Measurements from ENCODE around the gene HTR3E.
A peak's percentile ranks its signal among the peaks of the same experiment; 100 is the strongest.

HTR3E gene

DNA sequence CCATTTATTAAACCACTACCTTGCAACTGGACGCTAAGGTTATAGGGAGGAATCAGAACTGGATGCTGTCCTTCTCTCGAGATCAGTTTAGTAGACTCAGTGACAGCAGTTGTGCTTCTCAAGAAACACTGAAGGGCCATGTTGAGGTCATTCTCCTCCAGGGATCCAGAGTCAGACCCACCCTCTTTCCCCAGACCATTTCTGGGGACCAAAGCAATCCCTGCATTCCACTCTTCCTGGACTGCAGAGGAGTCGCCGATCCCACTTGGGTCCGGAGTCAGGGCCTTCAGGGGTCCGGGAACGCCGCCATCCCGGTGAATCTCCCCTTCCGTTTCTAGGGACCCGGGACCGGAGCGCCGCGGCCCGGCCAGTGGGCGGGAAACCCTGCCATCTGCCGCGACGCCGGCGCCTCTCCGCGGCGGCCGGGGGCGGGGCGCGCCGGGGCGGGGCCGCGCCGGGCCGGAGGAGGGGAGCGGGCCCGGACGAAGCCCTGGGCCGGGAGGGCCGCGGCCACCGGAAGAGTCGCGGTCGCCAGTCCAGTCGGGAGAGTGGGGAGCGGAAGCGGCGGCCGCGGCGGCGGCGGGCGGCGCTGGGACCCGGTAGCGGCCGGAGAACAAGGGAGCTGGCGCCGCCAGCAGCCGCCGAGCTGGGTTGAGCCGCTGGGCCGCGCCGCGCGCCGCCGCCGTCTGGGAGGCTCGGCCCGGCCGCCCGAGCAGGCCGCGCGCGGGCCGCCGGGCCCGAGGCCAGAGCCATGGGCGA is 58.2 kb downstream of the HTR3E start, which contains the start of gene DVL3:
TSS of gene DVL3 (plus strand) at position 493 of the 759 bp plus-strand sequence. CDS start at position 752, 259 bp downstream.
- TF ChIP-seq, protein P1, sequence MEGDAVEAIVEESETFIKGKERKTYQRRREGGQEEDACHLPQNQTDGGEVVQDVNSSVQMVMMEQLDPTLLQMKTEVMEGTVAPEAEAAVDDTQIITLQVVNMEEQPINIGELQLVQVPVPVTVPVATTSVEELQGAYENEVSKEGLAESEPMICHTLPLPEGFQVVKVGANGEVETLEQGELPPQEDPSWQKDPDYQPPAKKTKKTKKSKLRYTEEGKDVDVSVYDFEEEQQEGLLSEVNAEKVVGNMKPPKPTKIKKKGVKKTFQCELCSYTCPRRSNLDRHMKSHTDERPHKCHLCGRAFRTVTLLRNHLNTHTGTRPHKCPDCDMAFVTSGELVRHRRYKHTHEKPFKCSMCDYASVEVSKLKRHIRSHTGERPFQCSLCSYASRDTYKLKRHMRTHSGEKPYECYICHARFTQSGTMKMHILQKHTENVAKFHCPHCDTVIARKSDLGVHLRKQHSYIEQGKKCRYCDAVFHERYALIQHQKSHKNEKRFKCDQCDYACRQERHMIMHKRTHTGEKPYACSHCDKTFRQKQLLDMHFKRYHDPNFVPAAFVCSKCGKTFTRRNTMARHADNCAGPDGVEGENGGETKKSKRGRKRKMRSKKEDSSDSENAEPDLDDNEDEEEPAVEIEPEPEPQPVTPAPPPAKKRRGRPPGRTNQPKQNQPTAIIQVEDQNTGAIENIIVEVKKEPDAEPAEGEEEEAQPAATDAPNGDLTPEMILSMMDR (IDR thresholded peaks at IDR 0.05; ENCODE audit: borderline replicate concordance, insufficient read depth, low read depth, low read length): no peak
- H3K4me3 ChIP-seq (ENCODE audit: low read depth, low read length): peak within 1 kb of the TSS; percentile 87

DNA sequence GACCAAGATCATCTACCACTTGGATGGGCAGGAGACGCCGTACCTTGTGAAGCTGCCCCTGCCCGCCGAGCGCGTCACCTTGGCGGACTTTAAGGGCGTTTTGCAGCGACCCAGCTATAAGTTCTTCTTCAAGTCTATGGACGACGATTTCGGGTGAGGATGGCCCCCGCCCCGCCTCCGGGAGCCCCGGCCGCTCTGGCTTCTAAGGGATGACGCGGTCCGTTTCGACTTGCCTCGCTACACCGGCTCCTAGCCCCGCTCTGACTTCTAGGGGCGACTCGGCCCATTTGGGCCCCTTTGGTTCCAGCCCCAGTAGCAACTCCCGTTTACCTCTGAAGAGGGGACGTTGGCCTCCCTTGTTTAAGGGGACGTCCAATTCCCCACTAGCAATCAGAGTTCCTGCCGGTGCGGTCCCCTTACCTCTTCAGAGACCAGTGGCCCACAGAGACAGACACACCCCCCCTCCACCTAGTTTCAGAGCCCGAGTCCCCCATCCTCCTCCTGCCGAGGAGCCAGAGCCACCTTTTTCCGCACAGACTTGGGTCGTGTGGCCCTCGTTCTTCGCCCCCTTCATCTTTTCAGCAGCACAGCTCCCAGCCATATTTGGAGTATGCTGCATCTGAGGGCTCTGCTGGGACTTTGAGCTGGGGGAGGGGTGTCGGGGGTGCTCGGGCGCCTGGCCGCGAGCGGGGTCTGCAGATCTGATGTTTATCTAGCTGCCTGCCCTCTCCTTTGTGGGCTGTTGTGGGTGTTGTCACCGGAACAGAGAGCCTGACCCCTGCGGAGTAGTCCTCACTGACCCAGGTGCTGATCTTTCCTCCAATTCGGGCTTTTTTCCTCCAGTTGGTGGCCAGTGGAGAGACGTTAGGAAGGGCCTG is 59.0 kb downstream of the HTR3E start:
- peak overlapping the region; percentile 87 for H3K4me3 ChIP-seq (ENCODE audit: low read depth, low read length)
- TF ChIP-seq, protein P1 (IDR thresholded peaks at IDR 0.05; ENCODE audit: borderline replicate concordance, insufficient read depth, low read depth, low read length): no peak

DNA sequence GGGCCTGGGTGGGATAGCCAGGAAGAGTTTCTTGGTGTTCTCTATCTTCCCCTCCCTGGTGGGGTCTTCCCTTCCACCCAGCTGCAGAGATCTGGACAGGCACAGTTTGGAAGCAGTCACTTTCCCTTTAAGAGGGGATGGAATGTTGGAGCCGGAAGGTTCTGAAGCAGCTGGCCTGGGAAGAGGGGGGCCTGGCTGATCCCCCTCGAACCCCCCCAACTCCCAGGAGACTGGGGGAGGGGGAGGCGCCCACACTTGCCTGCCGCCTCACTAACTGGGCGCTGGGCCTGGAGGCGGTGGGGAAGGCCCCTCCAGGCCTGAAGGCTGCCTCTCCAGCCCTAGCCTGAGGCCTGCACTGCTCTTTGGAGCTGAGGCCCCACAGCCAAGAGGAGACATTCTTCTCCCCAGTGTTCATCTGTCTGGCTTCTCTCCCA is 59.7 kb downstream of the HTR3E start:
- TF ChIP-seq, protein P1 (IDR thresholded peaks at IDR 0.05; ENCODE audit: borderline replicate concordance, insufficient read depth, low read depth, low read length): no peak
- H3K4me3 ChIP-seq (ENCODE audit: low read depth, low read length): peak overlapping the region; percentile 87

Data from GM12875 (cell line).